ENCODE data around the gene TUBGCP3. TPM values are rescaled to one million over a fixed set of nuclear protein-coding genes. Genes with fewer than 3 reads are reported as not detected.
A peak's percentile ranks its signal among the peaks of the same experiment; 100 is the strongest.

TUBGCP3 gene
- total RNA-seq, 1 experiment from 2014 or later: 13.7 TPM

DNA sequence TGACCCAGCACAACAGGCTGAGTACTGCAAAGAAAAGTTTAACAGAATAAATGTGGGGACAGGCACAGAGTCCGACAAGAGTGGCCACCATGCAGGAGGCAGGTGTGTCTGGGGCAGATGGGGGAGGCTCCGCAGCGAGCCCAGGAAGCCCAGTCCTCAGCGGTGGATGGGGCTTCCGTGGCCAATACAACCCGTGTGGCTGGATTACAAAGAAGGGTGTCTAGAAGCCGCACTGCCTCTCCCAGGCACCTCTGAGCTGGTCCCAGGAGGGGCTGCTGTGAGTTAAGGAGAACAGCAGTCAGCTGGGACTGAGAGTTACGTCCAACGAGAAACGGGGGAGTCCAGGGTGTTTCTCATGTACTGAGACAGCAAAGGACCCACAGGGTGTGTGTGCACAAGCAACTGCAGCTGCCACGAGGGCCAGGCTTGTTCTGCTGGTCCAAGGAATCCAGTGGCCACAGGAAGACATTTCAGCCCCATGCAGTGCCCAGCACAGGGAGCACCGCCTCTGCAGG, 141.5 kb downstream of the TUBGCP3 start:
- Mint-ChIP-seq H3K27ac (ENCODE audit: unreplicated experiment) (no peak overlapping the region), H3K4me1 (ENCODE audit: low read depth, unreplicated experiment) (no peaks in the 10 kb centered on the region), H3K9me3 (ENCODE audit: low read depth, unreplicated experiment) (no peaks in the 10 kb centered on the region), H3K36me3 (ENCODE audit: insufficient read depth, unreplicated experiment) (no peaks in the 10 kb centered on the region), H3K4me3 (ENCODE audit: low read depth, unreplicated experiment) (no peak overlapping the region), H3K27me3 (ENCODE audit: unreplicated experiment) (peaks cover 32% of the 10 kb centered on the region)
- TF ChIP-seq, protein P1, sequence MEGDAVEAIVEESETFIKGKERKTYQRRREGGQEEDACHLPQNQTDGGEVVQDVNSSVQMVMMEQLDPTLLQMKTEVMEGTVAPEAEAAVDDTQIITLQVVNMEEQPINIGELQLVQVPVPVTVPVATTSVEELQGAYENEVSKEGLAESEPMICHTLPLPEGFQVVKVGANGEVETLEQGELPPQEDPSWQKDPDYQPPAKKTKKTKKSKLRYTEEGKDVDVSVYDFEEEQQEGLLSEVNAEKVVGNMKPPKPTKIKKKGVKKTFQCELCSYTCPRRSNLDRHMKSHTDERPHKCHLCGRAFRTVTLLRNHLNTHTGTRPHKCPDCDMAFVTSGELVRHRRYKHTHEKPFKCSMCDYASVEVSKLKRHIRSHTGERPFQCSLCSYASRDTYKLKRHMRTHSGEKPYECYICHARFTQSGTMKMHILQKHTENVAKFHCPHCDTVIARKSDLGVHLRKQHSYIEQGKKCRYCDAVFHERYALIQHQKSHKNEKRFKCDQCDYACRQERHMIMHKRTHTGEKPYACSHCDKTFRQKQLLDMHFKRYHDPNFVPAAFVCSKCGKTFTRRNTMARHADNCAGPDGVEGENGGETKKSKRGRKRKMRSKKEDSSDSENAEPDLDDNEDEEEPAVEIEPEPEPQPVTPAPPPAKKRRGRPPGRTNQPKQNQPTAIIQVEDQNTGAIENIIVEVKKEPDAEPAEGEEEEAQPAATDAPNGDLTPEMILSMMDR (IDR thresholded peaks at IDR 0.05; ENCODE audit: unreplicated experiment): no peak
- no TSS peak for BruUV-seq (replicated peaks)
- DNase-seq: no peak
- intact Hi-C loops (cut with micrococcal nuclease; ENCODE audit: unreplicated experiment): no loop called here
- CTCF ChIA-PET: interaction anchor here (0.5 kb wide), 1 partner anchor 1230 kb away, joined by 3 read pairs; no protein-coding TSS in a partner anchor

DNA sequence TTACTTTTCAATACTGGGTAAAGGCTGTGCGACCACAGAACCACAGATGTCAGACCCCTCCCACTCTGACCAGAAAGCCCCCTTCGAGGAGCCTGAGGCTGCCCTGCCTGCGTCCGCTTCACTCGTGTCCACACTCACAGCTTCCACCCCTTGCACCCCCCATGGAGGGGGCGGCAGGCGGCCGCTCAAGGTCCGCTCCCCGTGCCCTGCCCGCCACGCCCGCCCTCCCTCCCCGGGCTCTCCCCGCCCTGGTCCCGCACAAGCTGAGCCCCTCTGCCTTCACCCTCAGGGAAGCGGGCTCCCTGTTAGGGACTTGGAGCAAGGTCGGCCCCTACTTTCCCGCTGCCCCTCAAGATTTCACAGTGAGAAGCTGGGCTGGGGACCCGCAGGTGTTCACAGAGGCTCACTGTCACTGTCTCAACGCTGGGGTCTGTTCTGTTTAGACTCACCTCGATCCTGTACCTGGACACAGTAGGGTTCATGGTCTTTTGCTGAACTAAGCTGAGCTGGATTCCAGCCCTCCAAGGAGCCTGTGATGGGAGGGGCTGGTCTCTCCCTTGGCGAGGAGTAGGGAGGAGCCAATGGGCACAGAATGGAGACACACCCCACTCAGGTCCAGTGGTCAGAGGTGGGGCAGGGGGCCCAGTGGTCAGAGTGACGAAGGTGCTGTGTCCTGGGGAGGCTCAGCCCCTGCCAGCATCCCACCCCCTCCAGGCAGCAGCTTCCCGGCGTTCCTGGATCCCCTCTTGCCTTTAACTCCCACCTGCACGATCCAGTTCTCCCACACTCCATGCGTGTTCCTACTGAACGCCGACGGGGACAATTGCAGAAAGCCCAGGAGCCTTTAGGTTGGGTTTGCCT, 142.3 kb downstream of the TUBGCP3 start:
- no peaks in the 10 kb centered on the region for H3K4me1 Mint-ChIP-seq (ENCODE audit: low read depth, unreplicated experiment)
- CTCF ChIA-PET: no interaction called here
- peaks cover 25% of the 10 kb centered on the region for H3K27me3 Mint-ChIP-seq (ENCODE audit: unreplicated experiment)
- intact Hi-C loops (cut with micrococcal nuclease; ENCODE audit: unreplicated experiment): loop anchor here (2.0 kb wide), 1 partner anchor 971 kb away; no protein-coding TSS in a partner anchor
- H3K4me3 Mint-ChIP-seq (ENCODE audit: low read depth, unreplicated experiment): no peak overlapping the region
- H3K27ac Mint-ChIP-seq (ENCODE audit: unreplicated experiment): no peak overlapping the region
- TF ChIP-seq, protein P1 (IDR thresholded peaks at IDR 0.05; ENCODE audit: unreplicated experiment): no peak
- DNase-seq: no peak
- H3K36me3 Mint-ChIP-seq (ENCODE audit: insufficient read depth, unreplicated experiment): no peaks in the 10 kb centered on the region
- no TSS peak for BruUV-seq (replicated peaks)
- H3K9me3 Mint-ChIP-seq (ENCODE audit: low read depth, unreplicated experiment): no peaks in the 10 kb centered on the region

DNA sequence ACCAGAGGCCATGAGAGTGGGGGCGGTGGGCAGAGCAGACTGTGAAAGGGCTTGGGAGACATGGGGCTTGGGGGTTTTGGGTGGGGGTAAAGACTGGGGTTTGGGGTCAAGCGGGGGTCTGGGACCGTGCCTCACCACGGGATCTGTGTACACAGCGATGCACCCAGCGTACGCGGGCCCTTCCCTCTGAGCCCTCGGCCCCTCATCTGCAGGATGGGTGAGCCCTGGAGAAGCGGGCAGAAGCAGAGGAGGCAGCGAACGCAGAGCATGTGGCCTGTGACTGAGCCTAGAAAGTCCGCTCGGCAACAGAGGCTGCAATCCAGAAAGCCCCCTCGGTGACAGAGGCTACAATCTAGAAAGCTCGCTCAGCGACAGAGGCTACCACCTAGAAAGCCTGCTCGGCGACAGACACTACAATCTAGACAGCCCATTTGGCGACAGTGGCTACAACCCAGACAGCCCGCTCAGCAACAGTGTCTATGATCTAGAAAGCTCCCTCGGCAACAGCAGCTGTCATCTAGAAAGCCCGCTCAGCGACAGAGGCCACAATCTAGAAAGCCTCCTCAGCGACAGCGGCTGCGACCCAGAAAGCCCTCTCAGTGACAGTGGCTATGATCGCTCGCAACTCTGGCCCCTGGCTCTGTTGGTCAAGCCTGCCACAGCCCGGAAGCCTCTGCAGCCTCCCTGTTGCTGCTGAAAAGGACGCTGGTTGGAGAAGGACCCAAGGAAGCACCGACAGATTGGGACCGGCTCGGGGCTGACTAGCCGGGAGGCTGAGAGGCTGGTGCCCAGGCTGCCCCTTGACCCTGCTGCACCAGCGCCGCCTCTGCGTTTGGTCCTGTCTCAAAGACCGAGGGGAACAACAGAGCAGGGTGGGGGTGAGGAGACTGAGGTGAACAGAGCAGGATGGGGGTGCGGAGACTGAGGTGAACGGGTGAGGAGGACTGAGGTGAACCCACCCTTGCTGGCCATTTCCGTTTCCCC, 143.2 kb downstream of the TUBGCP3 start:
- no peaks in the 10 kb centered on the region for H3K4me1 Mint-ChIP-seq (ENCODE audit: low read depth, unreplicated experiment)
- no peaks in the 10 kb centered on the region for H3K9me3 Mint-ChIP-seq (ENCODE audit: low read depth, unreplicated experiment)
- intact Hi-C loops (cut with micrococcal nuclease; ENCODE audit: unreplicated experiment): loop anchor here (2.0 kb wide), 1 partner anchor 970 kb away; no protein-coding TSS in a partner anchor
- TF ChIP-seq, protein P1 (IDR thresholded peaks at IDR 0.05; ENCODE audit: unreplicated experiment): no peak
- DNase-seq: no peak
- H3K36me3 Mint-ChIP-seq (ENCODE audit: insufficient read depth, unreplicated experiment): no peaks in the 10 kb centered on the region
- CTCF ChIA-PET: interaction anchor here (0.7 kb wide), 1 partner anchor 970 kb away, joined by 3 read pairs; no protein-coding TSS in a partner anchor
- no TSS peak for BruUV-seq (replicated peaks)
- H3K27me3 Mint-ChIP-seq (ENCODE audit: unreplicated experiment): peaks cover 25% of the 10 kb centered on the region
- no peak overlapping the region for H3K4me3 Mint-ChIP-seq (ENCODE audit: low read depth, unreplicated experiment)
- no peak overlapping the region for H3K27ac Mint-ChIP-seq (ENCODE audit: unreplicated experiment)

DNA sequence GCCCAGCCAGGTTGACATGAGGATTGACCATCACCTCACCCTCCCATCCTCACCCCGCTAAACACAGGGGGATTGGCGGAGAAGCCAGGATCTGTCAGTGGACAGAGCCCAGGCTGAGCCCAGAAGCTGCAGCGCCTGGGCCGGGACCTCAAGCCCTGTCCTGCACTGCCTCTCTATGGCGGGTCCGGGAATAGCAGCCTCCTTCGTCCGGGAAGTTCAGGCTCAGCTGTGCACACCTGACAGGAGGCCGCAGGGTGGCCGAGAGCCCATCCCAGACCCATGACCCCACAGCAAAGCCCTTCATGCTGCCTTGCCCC, 144.0 kb downstream of the TUBGCP3 start:
- peak; percentile 63 for DNase-seq
- BruUV-seq (replicated peaks): no TSS peak
- no peaks in the 10 kb centered on the region for H3K4me1 Mint-ChIP-seq (ENCODE audit: low read depth, unreplicated experiment)
- peaks cover 28% of the 10 kb centered on the region for H3K27me3 Mint-ChIP-seq (ENCODE audit: unreplicated experiment)
- CTCF ChIA-PET: interaction anchor here (0.7 kb wide), 1 partner anchor 969 kb away, joined by 3 read pairs; no protein-coding TSS in a partner anchor
- H3K4me3 Mint-ChIP-seq (ENCODE audit: low read depth, unreplicated experiment): no peak overlapping the region
- H3K36me3 Mint-ChIP-seq (ENCODE audit: insufficient read depth, unreplicated experiment): no peaks in the 10 kb centered on the region
- TF ChIP-seq, protein P1 (IDR thresholded peaks at IDR 0.05; ENCODE audit: unreplicated experiment): peak; percentile 45
- intact Hi-C loops (cut with micrococcal nuclease; ENCODE audit: unreplicated experiment): loop anchor here (2.0 kb wide), 1 partner anchor 969 kb away; no protein-coding TSS in a partner anchor
- H3K27ac Mint-ChIP-seq (ENCODE audit: unreplicated experiment): no peak overlapping the region
- no peaks in the 10 kb centered on the region for H3K9me3 Mint-ChIP-seq (ENCODE audit: low read depth, unreplicated experiment)
